ENCODE measurements around the gene RBM38.
"Not testable (repeated sequence)": the region's sequence is repeated elsewhere in the genome, so short reads cannot be mapped to it uniquely, and the experiment has no call there.

Gene RBM38

GRCh38 chr20:57421253-57422220 lies 30.3 kb downstream of the RBM38 start:
- DNase-seq, result no peak

GRCh38 chr20:57422254-57422653 lies 31.1 kb downstream of the RBM38 start:
- DNase-seq, result no peak

DNA sequence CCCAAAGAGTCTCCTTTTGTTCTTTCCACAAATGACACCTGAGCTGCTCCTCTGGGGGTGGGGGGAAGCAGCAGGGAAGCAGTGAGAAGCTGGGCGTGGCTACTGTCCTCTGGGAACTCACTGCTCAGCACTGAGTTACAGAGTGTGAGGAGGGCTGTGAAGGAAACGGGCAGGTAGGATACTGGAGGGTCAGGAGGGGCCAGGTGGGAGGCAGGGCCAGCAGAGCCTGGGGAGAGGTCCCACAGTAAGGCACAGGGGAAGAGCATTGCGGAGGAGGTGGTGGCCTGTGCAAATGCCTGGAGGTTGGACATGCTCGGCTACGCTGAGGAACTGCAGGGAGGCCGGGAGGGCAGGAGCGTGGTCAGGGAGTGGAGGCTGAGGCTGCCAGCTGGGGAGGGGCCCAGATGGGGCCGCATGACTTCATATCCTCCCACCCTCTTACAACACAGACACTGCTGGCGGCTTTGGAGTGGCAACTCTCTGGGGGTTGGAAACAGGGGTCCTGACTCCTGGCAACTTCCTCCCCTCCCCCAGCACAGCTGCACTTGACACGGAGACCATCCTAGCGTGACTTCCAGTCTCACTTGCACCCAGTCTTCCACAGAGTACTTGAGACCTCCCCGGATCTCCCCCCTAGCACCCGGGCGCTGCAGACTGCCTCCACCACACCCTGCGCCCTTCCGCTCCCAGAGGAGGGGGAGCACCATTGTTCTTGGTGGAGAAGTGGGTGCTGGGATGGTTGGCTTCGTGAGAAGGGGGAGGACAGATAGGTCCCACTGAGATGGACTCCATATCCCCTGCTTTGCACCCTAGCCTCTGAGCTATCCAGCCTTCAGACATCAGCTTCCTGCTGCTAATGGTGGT lies 34.2 kb downstream of the RBM38 start:
- no peak for DNase-seq

DNA sequence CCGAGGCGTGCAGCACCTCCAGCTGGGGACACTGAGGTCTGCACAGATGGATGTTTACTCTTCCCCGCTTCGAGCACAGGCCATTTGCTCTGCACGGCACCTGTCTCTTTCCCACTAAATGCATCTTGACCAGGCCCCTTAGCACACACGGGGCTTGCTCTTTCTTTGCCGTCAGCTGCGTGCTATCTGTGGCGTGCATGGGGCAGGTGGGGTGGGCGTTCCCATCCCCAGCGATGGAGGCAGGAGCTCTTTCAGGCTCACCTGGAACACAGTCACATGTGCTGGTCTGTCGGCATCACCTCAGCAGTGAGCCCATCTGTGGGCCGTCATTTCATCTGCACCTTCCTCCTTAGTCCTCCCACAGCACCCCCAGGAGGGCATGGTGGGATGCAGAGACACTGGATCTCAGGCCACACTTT lies 35.1 kb downstream of the RBM38 start:
- no peak for DNase-seq

DNA sequence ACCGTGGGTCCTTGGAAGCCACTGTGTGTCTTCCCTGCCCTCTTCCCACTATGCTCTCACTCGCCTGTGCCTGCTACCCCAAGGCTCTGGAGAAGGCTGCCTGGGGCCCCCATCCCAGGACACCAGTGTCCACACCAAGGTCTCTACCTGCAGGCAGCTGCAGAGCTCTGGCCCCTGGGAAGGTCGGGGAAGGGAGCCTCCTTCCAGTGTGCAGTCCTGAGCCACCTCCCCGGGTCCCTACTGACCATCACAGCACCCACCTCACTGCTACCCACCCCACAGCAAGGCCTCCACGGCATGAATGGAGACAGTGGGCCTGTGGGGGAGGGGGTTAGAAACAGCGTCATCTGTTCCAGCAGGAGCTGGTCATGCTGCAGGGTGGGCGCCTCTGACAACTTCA lies 35.6 kb downstream of the RBM38 start:
- DNase-seq, result no peak

DNA sequence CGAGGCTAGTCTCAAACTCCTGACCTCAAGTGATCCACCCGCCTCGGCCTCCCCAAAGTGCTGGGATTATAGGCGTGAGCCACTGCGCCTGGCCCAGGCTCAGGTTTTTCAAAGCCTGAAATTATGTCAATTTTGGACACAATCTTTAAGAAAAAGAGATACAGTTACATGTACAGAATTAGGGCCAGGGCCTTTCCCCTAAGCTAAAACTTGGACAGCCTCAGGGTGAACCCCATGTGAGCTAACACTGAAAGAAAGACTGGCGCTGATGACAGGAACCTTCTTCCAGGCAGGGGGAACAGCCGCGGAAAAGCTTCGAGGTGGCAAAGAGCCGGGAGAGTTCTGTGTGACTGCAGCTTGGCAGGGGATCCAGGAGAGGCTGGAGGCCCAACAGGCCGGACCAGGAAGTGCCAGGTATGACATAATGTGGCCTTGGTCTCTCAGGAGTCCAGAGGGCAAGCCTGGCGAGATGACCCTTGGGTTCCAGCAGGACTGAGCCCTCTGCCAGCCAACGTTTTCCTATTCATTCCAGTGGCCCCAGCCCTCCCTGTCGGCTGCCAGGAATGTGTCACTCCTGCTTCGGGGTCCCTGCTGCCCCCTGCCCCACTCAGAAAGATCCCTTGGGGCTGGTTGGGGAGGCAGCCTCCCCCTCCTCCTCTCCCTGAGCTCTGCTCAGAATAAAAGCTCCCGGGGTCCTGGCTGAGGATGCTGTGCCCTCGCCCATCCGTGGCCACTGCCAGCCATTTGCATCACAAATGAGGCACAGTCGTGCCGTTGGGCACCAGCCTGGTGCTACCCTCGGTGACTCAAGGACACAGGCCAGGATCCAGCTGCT lies 37.3 kb downstream of the RBM38 start:
- DNase-seq, result no peak

- no peak for DNase-seq
These were observed 37.9 kb downstream of the RBM38 start for GRCh38 chr20:57429159-57429496.

- DNase-seq, result no peak
These were observed 38.5 kb downstream of the RBM38 start for GRCh38 chr20:57429580-57430200.

DNA sequence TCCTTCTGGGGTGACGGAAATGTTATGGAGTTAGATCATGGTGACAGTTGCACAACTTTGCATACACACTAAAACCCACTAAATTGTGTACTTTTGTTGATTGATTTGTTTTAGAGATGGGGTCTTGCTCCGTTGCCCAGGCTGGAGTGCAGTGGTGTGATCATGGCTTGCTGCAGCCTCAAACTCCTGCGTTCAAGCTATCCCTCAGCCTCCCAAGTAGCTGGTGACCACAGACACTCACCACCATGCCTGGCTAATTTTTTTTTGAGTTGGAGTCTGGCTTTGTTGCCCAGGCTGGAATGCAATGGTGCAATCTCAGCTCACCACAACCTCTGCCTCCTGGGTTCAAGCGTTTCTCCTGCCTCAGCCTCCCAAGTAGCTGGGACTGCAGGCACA lies 39.0 kb downstream of the RBM38 start:
- DNase-seq, result not testable (repeated sequence)

DNA sequence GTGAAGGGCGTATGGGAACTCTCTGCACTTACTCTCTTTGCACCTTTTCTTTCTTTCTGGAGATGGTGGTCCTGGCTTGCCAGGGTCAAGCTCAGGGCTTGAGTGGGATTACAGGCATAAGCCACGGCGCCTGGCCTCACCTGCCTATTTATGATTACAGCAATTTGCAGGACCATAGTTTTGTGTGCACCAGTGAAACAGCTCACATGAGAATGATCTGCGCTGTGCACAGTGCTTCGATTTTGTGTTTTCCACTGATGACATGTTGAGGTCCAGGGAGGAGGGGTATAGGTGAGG lies 40.3 kb downstream of the RBM38 start:
- DNase-seq, result no peak

- no peak for DNase-seq
These were observed 41.3 kb downstream of the RBM38 start for GRCh38 chr20:57432480-57432861.

GRCh38 chr20:57432862-57433491 lies 41.8 kb downstream of the RBM38 start:
- DNase-seq, result peak; percentile 75

- no peak for DNase-seq
These were observed 42.6 kb downstream of the RBM38 start for GRCh38 chr20:57433657-57434389.

DNA sequence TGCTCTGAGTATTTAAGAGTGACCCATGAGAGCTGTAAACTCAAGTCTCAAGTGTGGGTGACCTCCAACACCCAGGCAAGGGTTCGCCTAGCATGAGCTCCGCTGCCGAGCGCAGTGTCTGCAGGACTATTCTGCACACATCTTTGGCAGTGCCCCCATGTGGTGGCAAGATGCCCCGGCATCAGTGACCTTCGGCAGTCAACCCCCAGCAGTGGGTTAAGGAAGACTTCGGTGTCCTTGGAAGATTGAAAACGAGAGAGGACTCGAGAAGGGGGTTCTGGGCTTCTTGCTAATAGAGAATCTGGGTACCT lies 43.1 kb downstream of the RBM38 start:
- DNase-seq, result no peak

DNA sequence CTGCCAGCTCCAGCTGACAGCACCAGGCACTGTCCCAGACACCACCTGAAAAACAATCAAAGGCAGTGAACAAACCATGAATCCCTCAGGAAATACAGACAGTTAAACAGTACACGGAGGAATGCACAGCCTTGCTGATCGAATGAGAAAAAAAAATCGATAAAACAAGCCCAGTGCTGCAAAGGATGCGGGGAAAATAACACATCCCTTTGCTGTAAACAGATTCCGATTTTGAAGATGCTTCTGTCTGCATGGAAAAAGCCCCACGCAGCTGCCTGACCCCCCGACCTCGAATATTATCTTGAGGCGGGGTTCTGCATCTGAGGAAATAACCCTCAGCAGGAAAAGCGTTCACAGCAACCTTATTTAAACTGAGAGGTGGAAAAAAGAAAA lies 43.9 kb downstream of the RBM38 start:
- DNase-seq, result no peak

GRCh38 chr20:57435498-57436222 lies 44.5 kb downstream of the RBM38 start:
- no peak for DNase-seq

- no peak for DNase-seq
These were observed 45.0 kb downstream of the RBM38 start for GRCh38 chr20:57436223-57436545.

DNA sequence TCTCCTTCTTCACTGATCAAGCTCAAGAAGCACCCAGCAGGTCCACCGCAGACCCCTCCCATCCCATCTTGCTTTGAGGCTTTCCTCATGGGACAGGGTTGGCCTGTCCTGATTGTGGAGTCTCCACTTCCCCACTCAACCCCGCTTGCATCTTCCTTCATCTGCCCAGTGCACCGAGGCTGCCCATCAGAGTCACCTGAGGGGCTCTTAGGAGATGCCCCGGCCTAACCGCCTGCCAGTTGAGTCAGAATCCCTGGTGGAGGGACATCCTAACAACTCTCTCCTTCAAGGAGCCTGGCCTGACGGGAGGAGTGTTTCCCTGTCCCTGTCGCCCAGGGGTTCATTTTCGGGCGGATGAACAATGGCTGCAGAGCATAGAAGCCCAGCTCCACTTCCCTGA lies 46.1 kb downstream of the RBM38 start:
- no peak for DNase-seq

- DNase-seq, result no peak
These were observed 46.6 kb downstream of the RBM38 start for GRCh38 chr20:57437672-57438330.

DNA sequence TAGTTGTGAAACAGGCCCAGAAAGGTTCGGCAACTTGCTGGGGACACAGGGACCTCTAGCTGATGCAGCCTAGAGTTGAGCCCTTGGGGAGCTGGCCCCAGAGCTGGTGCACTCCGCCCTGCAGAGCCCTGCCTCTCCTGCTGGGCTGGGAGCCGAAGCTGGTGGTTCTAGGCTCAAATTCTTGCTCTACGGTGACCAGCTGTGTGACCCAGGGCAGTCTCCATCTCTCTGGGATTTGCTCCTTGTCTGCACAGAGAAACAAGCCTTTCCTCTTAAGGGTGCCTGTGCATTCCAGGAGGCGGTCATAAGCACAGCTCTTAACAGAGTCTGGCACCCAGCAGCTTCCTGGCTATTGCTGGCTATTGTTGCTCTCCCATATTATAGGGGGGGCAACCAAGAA lies 47.4 kb downstream of the RBM38 start:
- DNase-seq, result no peak

DNA sequence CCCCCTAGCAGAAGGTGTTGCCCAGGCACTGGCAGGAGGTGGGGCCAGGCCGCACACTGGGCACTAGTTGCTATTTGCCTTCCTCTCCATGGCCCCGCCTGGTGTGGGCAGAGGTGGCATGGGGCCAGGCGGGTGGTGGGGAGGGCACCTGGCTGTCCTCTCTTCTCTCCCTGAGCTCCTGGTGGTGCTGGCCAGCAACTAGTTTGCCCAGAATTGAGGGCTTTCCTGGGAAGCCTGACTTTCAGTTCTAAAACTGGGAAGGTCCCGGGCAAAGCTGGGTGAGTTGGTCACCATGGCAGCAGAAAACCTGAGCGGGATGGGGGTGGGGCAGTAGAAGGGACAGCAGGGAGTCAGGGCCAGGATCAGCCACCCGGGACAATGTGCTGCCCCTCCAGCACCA lies 48.2 kb downstream of the RBM38 start:
- no peak for DNase-seq

Measured in KG1 (cell line).